IMR-90 (cell line): ENCODE data around the gene ZNF76. TPM values are rescaled to one million over a fixed set of nuclear protein-coding genes. Genes with fewer than 3 reads are reported as not detected.
"Not testable (repeated sequence)": the region's sequence is repeated elsewhere in the genome, so short reads cannot be mapped to it uniquely, and the experiment has no call there.

ENCODE experiments used
- ATAC-seq: fragments of 200-7000 bp; cut with Tn5 transposase; 2 replicates; pipeline ENCODE4 v1.9.1; 2020; ENCODE audit warnings: low read depth, mild to moderate bottlenecking, moderate library complexity
- BruUV-seq: library from RNA; stranded (reverse); fragments of 400-500 nt; replicated peaks from 2 replicates; lab custom pipeline; 2021; lab: Mats Ljungman, UMichigan
- CTCF ChIA-PET: fragments of 300-600 bp; formaldehyde crosslinking; extraction: SDS; loops from one replicate; lab custom pipeline; 2021; ENCODE audit warnings: antibody characterized with exemption; lab: Yijun Ruan, JAX
- POLR2A ChIA-PET: fragments of 300-600 bp; sonication (Branson Sonifier 250); formaldehyde crosslinking; loops from one replicate; lab custom pipeline; 2022; ENCODE audit warnings: antibody characterized with exemption; ENCODE audit not compliant: unreplicated experiment; lab: Charles Lee
- DNase-seq: peaks from one replicate; pipeline ENCODE4 v3.0.0; 2013
- H2AFZ ChIP-seq: replicated peaks from 2 replicates; pipeline ENCODE3; 2013; ENCODE audit warnings: low read length, mild to moderate bottlenecking; ENCODE audit not compliant: poor library complexity
- H2AK5ac ChIP-seq: 2 replicates; pipeline ENCODE4 v1.6.1; 2013; ENCODE audit warnings: low read depth, low read length, inconsistent platforms
- H2AK9ac ChIP-seq: replicated peaks from 2 replicates; pipeline ENCODE3; 2013; ENCODE audit warnings: mild to moderate bottlenecking, low read depth, low read length, moderate library complexity; ENCODE audit not compliant: poor library complexity
- H2BK120ac ChIP-seq: 2 replicates; pipeline ENCODE4 v1.6.1; 2013; ENCODE audit warnings: low read depth, low read length, inconsistent platforms
- H2BK15ac ChIP-seq: 3 replicates; pipeline ENCODE4 v1.6.1; 2013; ENCODE audit warnings: low read depth, low read length, inconsistent platforms
- H2BK20ac ChIP-seq: 2 replicates; pipeline ENCODE4 v1.6.1; 2013; ENCODE audit warnings: low read depth, mild to moderate bottlenecking, inconsistent platforms, low read length, moderate library complexity
- H2BK5ac ChIP-seq: 2 replicates; pipeline ENCODE4 v1.6.1; 2013; ENCODE audit warnings: mild to moderate bottlenecking, low read depth, low read length, inconsistent platforms; ENCODE audit not compliant: poor library complexity, severe bottlenecking
- H3K14ac ChIP-seq: replicated peaks from 2 replicates; pipeline ENCODE4 v1.6.1; 2013; ENCODE audit warnings: low read depth, low read length, inconsistent platforms
- H3K18ac ChIP-seq: 2 replicates; pipeline ENCODE4 v1.6.1; 2013; ENCODE audit warnings: low read depth, low read length, control low read depth
- H3K23ac ChIP-seq: 2 replicates; pipeline ENCODE4 v1.6.1; 2013; ENCODE audit warnings: low read depth, low read length, inconsistent platforms
- H3K27ac ChIP-seq: 2 replicates; pipeline ENCODE4 v1.5.1; 2013; ENCODE audit warnings: mild to moderate bottlenecking, control low read depth, low read length; ENCODE audit not compliant: insufficient read depth
- H3K27me3 ChIP-seq: 2 replicates; pipeline ENCODE4 v1.6.1; 2013; ENCODE audit warnings: low read length; ENCODE audit not compliant: control insufficient read depth, insufficient read depth
- H3K36me3 ChIP-seq: 2 replicates; pipeline ENCODE4 v1.6.1; 2013; ENCODE audit warnings: low read length, mixed read lengths; ENCODE audit not compliant: control insufficient read depth, insufficient read depth
- H3K4ac ChIP-seq: 2 replicates; pipeline ENCODE4 v1.6.1; 2013; ENCODE audit warnings: low read depth, low read length, inconsistent platforms
- H3K4me1 ChIP-seq: 2 replicates; pipeline ENCODE4 v1.6.1; 2013; ENCODE audit warnings: low read length, mixed read lengths; ENCODE audit not compliant: control insufficient read depth, insufficient read depth
- H3K4me2 ChIP-seq: 2 replicates; pipeline ENCODE4 v1.6.1; 2013; ENCODE audit warnings: low read depth, mild to moderate bottlenecking, control low read depth, low read length, moderate library complexity
- H3K4me3 ChIP-seq: 2 replicates; pipeline ENCODE4 v1.5.1; 2013; ENCODE audit warnings: low read depth, mild to moderate bottlenecking, control low read depth, low read length, moderate library complexity; ENCODE audit not compliant: insufficient read depth
- H3K56ac ChIP-seq: 2 replicates; pipeline ENCODE4 v1.6.1; 2013; ENCODE audit warnings: low read length, inconsistent platforms; ENCODE audit not compliant: insufficient read depth; ENCODE audit errors: extremely low read depth
- H3K79me1 ChIP-seq, 2 experiments: 2 replicates each; pipeline ENCODE4 v1.6.1; 2013; ENCODE audit warnings: low read length in 2 of 2, inconsistent platforms in 1 of 2, low read depth in 1 of 2
- H3K9ac ChIP-seq: 2 replicates; pipeline ENCODE4 v1.6.1; 2013; ENCODE audit warnings: low read depth, low read length, control low read depth
- H3K9me1 ChIP-seq: 2 replicates; pipeline ENCODE4 v1.6.1; 2013; ENCODE audit warnings: low read length, inconsistent platforms; ENCODE audit not compliant: insufficient read depth
- H3K9me3 ChIP-seq: 2 replicates; pipeline ENCODE4 v1.6.1; 2013; ENCODE audit warnings: low read length; ENCODE audit not compliant: control insufficient read depth, insufficient read depth
- H4K20me1 ChIP-seq: 2 replicates; pipeline ENCODE4 v1.6.1; 2013; ENCODE audit warnings: low read length, inconsistent platforms; ENCODE audit not compliant: insufficient read depth
- H4K5ac ChIP-seq: 2 replicates; pipeline ENCODE4 v1.6.1; 2013; ENCODE audit warnings: mild to moderate bottlenecking, low read depth, low read length, control low read depth
- H4K8ac ChIP-seq, 2 experiments: 2 replicates each; pipeline ENCODE4 v1.6.1; 2013; ENCODE audit warnings: low read depth in 2 of 2, low read length in 2 of 2, control low read depth in 1 of 2, inconsistent platforms in 1 of 2
- H4K91ac ChIP-seq: 2 replicates; pipeline ENCODE4 v1.6.1; 2013; ENCODE audit warnings: low read depth, low read length, inconsistent platforms; ENCODE audit not compliant: insufficient read depth
- ELK1 ChIP-seq: fragments of 150-350 bp; IDR thresholded peaks from 2 replicates; pipeline ENCODE4 v1.6.1; 2016; ENCODE audit warnings: low read depth, mild to moderate bottlenecking, low read length, moderate library complexity, borderline replicate concordance
- FOS ChIP-seq: fragments of 150-350 bp; IDR thresholded peaks from 2 replicates; pipeline ENCODE4 v1.6.1; 2016; ENCODE audit warnings: low read depth, low read length
- MAZ ChIP-seq: IDR thresholded peaks from 2 replicates; pipeline ENCODE4 v1.6.1; 2012; ENCODE audit warnings: low read depth, mild to moderate bottlenecking, low read length, improper control_type of control experiment, moderate library complexity, borderline replicate concordance
- POLR2A ChIP-seq: IDR thresholded peaks from 2 replicates; pipeline ENCODE4 v1.6.1; 2012; ENCODE audit warnings: mild to moderate bottlenecking, low read depth, low read length
- RCOR1 ChIP-seq: IDR thresholded peaks from 2 replicates; pipeline ENCODE4 v1.6.1; 2012; ENCODE audit warnings: mild to moderate bottlenecking, low read length, improper control_type of control experiment; ENCODE audit not compliant: insufficient replicate concordance
- RFX5 ChIP-seq: IDR thresholded peaks from 2 replicates; pipeline ENCODE4 v1.8.0; 2012; ENCODE audit warnings: low read depth, mild to moderate bottlenecking, low read length, moderate library complexity
- WGBS, 2 experiments: methylation state at CpG; one replicate each; pipeline versions ENCODE4 v1.1.5 to v1.1.7; 2013; ENCODE audit warnings: missing lambda C conversion rate in 2 of 2; ENCODE audit not compliant: insufficient read length in 1 of 2; ENCODE audit errors: extremely low coverage in 2 of 2; 5-methylcytosine and 5-hydroxymethylcytosine counted together
- dilution Hi-C: fragments of 300-500 bp; cut with HindIII; formaldehyde crosslinking; loops from one replicate; pipeline ENCODE4 v1.14.3; 2018; ENCODE audit warnings: low sequenced_read_pairs; ENCODE audit not compliant: unreplicated experiment
- in situ Hi-C: fragments of 300-500 bp; cut with MboI; formaldehyde crosslinking; loops from 3 replicates; pipeline ENCODE4 v1.14.3; 2019; ENCODE audit warnings: low sequenced_read_pairs, inconsistent platforms, mixed read lengths
- intact Hi-C: fragments of 100-400 bp; cut with micrococcal nuclease; formaldehyde crosslinking; loops from 2 replicates; pipeline ENCODE4 v1.10.0; 2022
- polyA plus RNA-seq, 3 experiments: library from polyadenylated mRNA; depleted of rRNA; stranded (reverse); fragments of >200 nt; gene quantifications; 2 replicates each; pipeline ENCODE4 v1.2.3, GENCODE V29; 2012; ENCODE audit warnings: low replicate concordance in 1 of 3
- total RNA-seq: library from RNA; depleted of rRNA; stranded (reverse); fragments of >200 nt; gene quantifications from 2 replicates; pipeline ENCODE4 v1.2.3, GENCODE V29; 2012

ZNF76 gene
- total and polyA plus RNA-seq, 2 of the 4 experiments (the other 2 are of a cell fraction), result 19.9 to 21.1 TPM

- Histone ChIP-seq H3K56ac (no peak overlapping the region), H2AK9ac (no peak overlapping the region), H2AK5ac (no peak overlapping the region), H3K9ac (no peak overlapping the region), H4K91ac (no peak overlapping the region), H3K14ac (no peak overlapping the region), H3K9me1 (no peaks in the 10 kb centered on the region), H2BK120ac (no peak overlapping the region), H2BK15ac (no peak overlapping the region), H2BK5ac (no peak overlapping the region), H3K27ac (no peak overlapping the region), H3K23ac (no peak overlapping the region), H3K27me3 (no peaks in the 10 kb centered on the region; the same call in none of the 2 replicates), H4K20me1 (no peaks in the 10 kb centered on the region), H3K79me1 (no peaks in the 10 kb centered on the region), H2AFZ (no peak overlapping the region), H4K5ac (no peak overlapping the region), H3K4me3 (no peak overlapping the region), H2BK20ac (no peak overlapping the region), H3K36me3 (no peaks in the 10 kb centered on the region), H3K4me2 (no peak overlapping the region), H3K4ac (no peak overlapping the region), H3K4me1 (no peaks in the 10 kb centered on the region), H4K8ac (no peak overlapping the region), H3K18ac (no peak overlapping the region), H3K9me3 (no peaks in the 10 kb centered on the region)
- 90% methylated on average over 6 of the region's 9 CpGs; no CpG with 5 or more reads in 1 of the 2 experiments for WGBS, 2 experiments
- intact Hi-C loops, result no loop called here
- in situ Hi-C loops, result no loop called here
- ChIA-PET CTCF (no interaction called here), POLR2A (no interaction called here)
- no TSS peak for BruUV-seq
- TF ChIP-seq MAZ, result no peak
- TF ChIP-seq RFX5, result no peak
- no peak for TF ChIP-seq FOS
- no peak for TF ChIP-seq RCOR1
- no peak for TF ChIP-seq ELK1
- no peak for TF ChIP-seq POLR2A
- DNase-seq, result no peak
- ATAC-seq, result no peak
- dilution Hi-C loops, result no loop called here
Measured at GRCh38 chr6:35330541-35331119, 71.1 kb downstream of the ZNF76 start.

- in situ Hi-C loops, BruUV-seq, H2BK20ac ChIP-seq, H3K4me1 ChIP-seq, DNase-seq, H3K9me3 ChIP-seq, H3K27ac ChIP-seq, H3K4me3 ChIP-seq, H3K9me1 ChIP-seq, H3K18ac ChIP-seq, POLR2A ChIA-PET, H3K14ac ChIP-seq, dilution Hi-C loops, H4K20me1 ChIP-seq, CTCF ChIA-PET, H2BK15ac ChIP-seq, H2AK9ac ChIP-seq, H4K8ac ChIP-seq, ATAC-seq, H3K79me1 ChIP-seq, H3K36me3 ChIP-seq, H3K4me2 ChIP-seq, H2BK5ac ChIP-seq, H3K23ac ChIP-seq, intact Hi-C loops, H3K9ac ChIP-seq, H4K5ac ChIP-seq, H3K27me3 ChIP-seq, H4K91ac ChIP-seq, H3K56ac ChIP-seq, H2AK5ac ChIP-seq, H2AFZ ChIP-seq, H2BK120ac ChIP-seq, H3K4ac ChIP-seq: not testable (repeated sequence)
- WGBS, 2 experiments, result 85% methylated on average over 4 of the region's 9 CpGs; no CpG with 5 or more reads in 1 of the 2 experiments
Measured at GRCh38 chr6:35332074-35332887, 72.7 kb downstream of the ZNF76 start.
